Neural progenitor cell (in vitro differentiated cells): ENCODE results near the gene EPHB3. TPM values are rescaled to one million over a fixed set of nuclear protein-coding genes. Genes with fewer than 3 reads are reported as not detected.

Experiments
- DNase-seq: peaks from one replicate; pipeline ENCODE4 v3.0.0-alpha.2; 2016; ENCODE audit warnings: low spot score
- H2AFZ ChIP-seq: fragments of 200-600 bp; sonication (generic); replicated peaks from 2 replicates; pipeline ENCODE4 v1.6.1; 2016; ENCODE audit warnings: antibody characterized with exemption
- H3F3A ChIP-seq: fragments of 200-600 bp; sonication (generic); 2 replicates; pipeline ENCODE4 v1.6.1; 2016; ENCODE audit warnings: antibody characterized with exemption, low read depth
- H3K27ac ChIP-seq: fragments of 200-600 bp; sonication (generic); 2 replicates; pipeline ENCODE4 v1.5.1; 2016; ENCODE audit warnings: mild to moderate bottlenecking
- H3K27me3 ChIP-seq: fragments of 200-600 bp; sonication (generic); 2 replicates; pipeline ENCODE4 v1.6.1; 2016; ENCODE audit warnings: mild to moderate bottlenecking, moderate library complexity
- H3K36me3 ChIP-seq: fragments of 200-600 bp; sonication (generic); 2 replicates; pipeline ENCODE4 v1.5.1; 2016
- H3K4me1 ChIP-seq: fragments of 200-600 bp; sonication (generic); 2 replicates; pipeline ENCODE4 v1.6.1; 2016; ENCODE audit warnings: mixed run types
- H3K4me2 ChIP-seq: fragments of 200-600 bp; sonication (generic); 2 replicates; pipeline ENCODE4 v1.6.1; 2016
- H3K4me3 ChIP-seq: fragments of 200-600 bp; sonication (generic); 2 replicates; pipeline ENCODE4 v1.5.1; 2016
- H3K79me2 ChIP-seq: fragments of 200-600 bp; sonication (generic); 2 replicates; pipeline ENCODE4 v1.6.1; 2016; ENCODE audit warnings: low read depth
- H3K9ac ChIP-seq: fragments of 200-600 bp; sonication (generic); 2 replicates; pipeline ENCODE4 v1.6.1; 2016
- H3K9me3 ChIP-seq: fragments of 200-600 bp; sonication (generic); 2 replicates; pipeline ENCODE4 v1.5.1; 2016; ENCODE audit warnings: low read depth
- H4K20me1 ChIP-seq: fragments of 200-600 bp; sonication (generic); 2 replicates; pipeline ENCODE4 v1.6.1; 2016; ENCODE audit warnings: low read depth
- H3K27ac Mint-ChIP-seq: 3 replicates; pipeline ENCODE4 v1.8.0; 2021; ENCODE audit warnings: mixed read lengths
- H3K27me3 Mint-ChIP-seq: 2 replicates; pipeline ENCODE4 v1.8.0; 2022; ENCODE audit warnings: low read depth, mild to moderate bottlenecking, inconsistent platforms, moderate library complexity, mixed read lengths; ENCODE audit not compliant: insufficient read depth
- H3K36me3 Mint-ChIP-seq: 3 replicates; pipeline ENCODE4 v1.8.0; 2021; ENCODE audit warnings: mixed read lengths
- H3K4me1 Mint-ChIP-seq: 3 replicates; pipeline ENCODE4 v1.8.0; 2021; ENCODE audit warnings: mixed read lengths
- H3K4me3 Mint-ChIP-seq: 3 replicates; pipeline ENCODE4 v1.8.0; 2021; ENCODE audit warnings: mild to moderate bottlenecking, moderate library complexity, mixed read lengths
- H3K9me3 Mint-ChIP-seq: 3 replicates; pipeline ENCODE4 v1.8.0; 2020; ENCODE audit warnings: mixed read lengths
- CTCF ChIP-seq: fragments of 200-600 bp; sonication (generic); IDR thresholded peaks from 2 replicates; pipeline ENCODE4 v1.5.1; 2017; ENCODE audit warnings: antibody characterized with exemption, mild to moderate bottlenecking
- EZH2 ChIP-seq: fragments of 200-600 bp; sonication (generic); IDR thresholded peaks from 2 replicates; pipeline ENCODE4 v1.6.1; 2017; ENCODE audit warnings: antibody characterized with exemption, mild to moderate bottlenecking, moderate library complexity
- EZH2phosphoT487 ChIP-seq: fragments of 200-600 bp; sonication (generic); IDR thresholded peaks from 2 replicates; pipeline ENCODE4 v1.6.1; 2017; ENCODE audit warnings: antibody characterized with exemption
- total RNA-seq: library from RNA; depleted of rRNA; stranded (reverse); fragments of >200 nt; gene quantifications from 2 replicates; pipeline ENCODE4 v1.2.3, GENCODE V29; 2015; ENCODE audit warnings: low replicate concordance

The EPHB3 gene
- total RNA-seq, 1 donor from 2014 or later = 2.3 TPM

GRCh38 chr3:184556582-184557347, 4.8 kb upstream of the EPHB3 start:
- peaks cover 11% of the 10 kb centered on the region for H3F3A ChIP-seq
- no peaks in the 10 kb centered on the region for H4K20me1 ChIP-seq
- no peaks in the 10 kb centered on the region for H3K79me2 ChIP-seq
- no peak for DNase-seq
- no peak overlapping the region for H3K27ac ChIP-seq
- Mint-ChIP-seq H3K4me3 (no peak overlapping the region), H3K27me3 (peaks cover 28% of the 10 kb centered on the region), H3K4me1 (peaks cover 17% of the 10 kb centered on the region), H3K36me3 (no peaks in the 10 kb centered on the region), H3K27ac (no peak overlapping the region), H3K9me3 (no peaks in the 10 kb centered on the region)
- H3K27me3 ChIP-seq = peaks cover 39% of the 10 kb centered on the region
- H3K9ac ChIP-seq = no peak overlapping the region
- H3K36me3 ChIP-seq = no peaks in the 10 kb centered on the region
- no peaks in the 10 kb centered on the region for H3K9me3 ChIP-seq
- TF ChIP-seq EZH2phosphoT487 = no peak
- TF ChIP-seq CTCF = no peak
- no peak for TF ChIP-seq EZH2
- H3K4me1 ChIP-seq = peaks cover 25% of the 10 kb centered on the region
- no peak overlapping the region for H2AFZ ChIP-seq
- no peak overlapping the region for H3K4me2 ChIP-seq
- no peak overlapping the region for H3K4me3 ChIP-seq

- TF ChIP-seq EZH2 (no peak), EZH2phosphoT487 (no peak), CTCF (no peak)
- H3K27ac Mint-ChIP-seq = no peak overlapping the region
- Histone ChIP-seq H3K9ac (no peak overlapping the region), H3K27me3 (peaks cover 46% of the 10 kb centered on the region), H3K27ac (no peak overlapping the region), H3K36me3 (no peaks in the 10 kb centered on the region), H2AFZ (no peak overlapping the region), H3F3A (peaks cover 12% of the 10 kb centered on the region), H3K79me2 (no peaks in the 10 kb centered on the region), H3K4me1 (peaks cover 27% of the 10 kb centered on the region), H3K4me3 (no peak overlapping the region), H3K9me3 (no peaks in the 10 kb centered on the region), H4K20me1 (peaks cover 3% of the 10 kb centered on the region), H3K4me2 (no peak overlapping the region)
- H3K4me1 Mint-ChIP-seq = peaks cover 17% of the 10 kb centered on the region
- peak overlapping the region; percentile 50 for H3K4me3 Mint-ChIP-seq
- H3K36me3 Mint-ChIP-seq = no peaks in the 10 kb centered on the region
- DNase-seq = no peak
- H3K9me3 Mint-ChIP-seq = no peaks in the 10 kb centered on the region
- peaks cover 26% of the 10 kb centered on the region for H3K27me3 Mint-ChIP-seq
Measured at GRCh38 chr3:184557348-184557950, 4.1 kb upstream of the EPHB3 start.

- H3F3A ChIP-seq = peaks cover 25% of the 10 kb centered on the region
- H3K27me3 Mint-ChIP-seq = peaks cover 26% of the 10 kb centered on the region
- H3K27ac ChIP-seq = no peak overlapping the region
- no peaks in the 10 kb centered on the region for H3K36me3 Mint-ChIP-seq
- no peaks in the 10 kb centered on the region for H3K79me2 ChIP-seq
- H3K4me1 ChIP-seq = peaks cover 38% of the 10 kb centered on the region
- peak overlapping the region; percentile 48 for H3K4me3 Mint-ChIP-seq
- peaks cover 25% of the 10 kb centered on the region for H3K4me1 Mint-ChIP-seq
- H2AFZ ChIP-seq = no peak overlapping the region
- H3K9me3 ChIP-seq = no peaks in the 10 kb centered on the region
- peaks cover 58% of the 10 kb centered on the region for H3K27me3 ChIP-seq
- no peak overlapping the region for H3K9ac ChIP-seq
- H3K4me3 ChIP-seq = no peak overlapping the region
- DNase-seq = peak; percentile 60
- H3K27ac Mint-ChIP-seq = no peak overlapping the region
- H3K36me3 ChIP-seq = no peaks in the 10 kb centered on the region
- H3K9me3 Mint-ChIP-seq = no peaks in the 10 kb centered on the region
- H3K4me2 ChIP-seq = peak overlapping the region; percentile 64
- peaks cover 15% of the 10 kb centered on the region for H4K20me1 ChIP-seq
- TF ChIP-seq EZH2phosphoT487 (no peak), CTCF (no peak), EZH2 (no peak)
Measured at GRCh38 chr3:184558726-184559125, 2.9 kb upstream of the EPHB3 start.
